Fibroblast of mammary gland (primary cell): Measurements from ENCODE around the gene VPS33A.

ENCODE experiments used
- DNase-seq: peaks from one replicate; pipeline ENCODE4 v3.0.0-alpha.2; 2010; ENCODE audit warnings: low read depth
- H3K4me3 ChIP-seq: 2 replicates; pipeline ENCODE4 v1.5.1; 2011; ENCODE audit warnings: low read depth, mild to moderate bottlenecking, low read length, moderate library complexity; ENCODE audit not compliant: control insufficient read depth
- TF ChIP-seq, protein P1 (sequence below): conservative IDR thresholded peaks from 2 replicates; pipeline ENCODE4 v1.5.1; 2011; ENCODE audit warnings: low read depth, low read length, inconsistent platforms; ENCODE audit not compliant: control insufficient read depth, insufficient read depth

Gene VPS33A

DNA sequence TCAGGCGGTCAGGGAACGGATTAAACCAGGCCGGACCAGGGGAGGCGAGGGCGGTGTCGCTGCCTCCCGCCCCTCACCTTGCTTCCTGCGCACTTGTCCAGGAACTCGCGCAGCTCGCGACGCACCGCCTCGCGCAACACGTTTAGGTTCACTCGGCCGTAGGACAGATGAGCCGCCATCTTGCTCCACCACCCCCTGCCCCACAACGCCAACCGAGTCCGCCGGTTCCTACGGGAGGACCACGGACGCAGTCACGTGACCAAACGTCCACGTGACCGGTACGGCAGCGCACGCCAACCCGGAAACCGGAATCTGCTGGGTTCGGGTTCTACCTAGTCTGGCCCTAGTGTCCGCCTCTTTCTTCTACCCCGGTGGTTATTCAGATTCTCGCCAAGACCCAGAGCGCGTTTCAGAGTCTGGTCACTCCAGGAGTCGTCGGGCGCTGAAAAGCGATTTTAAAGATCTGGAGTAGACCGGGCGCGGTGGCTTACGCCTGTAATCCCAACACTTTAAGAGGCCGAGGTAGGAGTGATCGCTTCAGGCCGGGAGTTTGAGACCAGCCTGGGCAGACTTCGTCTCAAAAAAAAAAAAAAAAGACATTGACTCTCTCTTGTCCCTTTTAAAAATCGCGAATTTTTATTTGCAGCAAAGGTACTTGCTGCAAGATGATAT is at the start of gene VPS33A:
Gene VPS33A (minus strand): TSS at position 265 of the 672 bp plus-strand sequence. CDS start 86 bp downstream, at position 179.
- peak within 1 kb of the TSS; percentile 92 for H3K4me3 ChIP-seq
- peak; percentile 98 for DNase-seq
- TF ChIP-seq, protein P1, sequence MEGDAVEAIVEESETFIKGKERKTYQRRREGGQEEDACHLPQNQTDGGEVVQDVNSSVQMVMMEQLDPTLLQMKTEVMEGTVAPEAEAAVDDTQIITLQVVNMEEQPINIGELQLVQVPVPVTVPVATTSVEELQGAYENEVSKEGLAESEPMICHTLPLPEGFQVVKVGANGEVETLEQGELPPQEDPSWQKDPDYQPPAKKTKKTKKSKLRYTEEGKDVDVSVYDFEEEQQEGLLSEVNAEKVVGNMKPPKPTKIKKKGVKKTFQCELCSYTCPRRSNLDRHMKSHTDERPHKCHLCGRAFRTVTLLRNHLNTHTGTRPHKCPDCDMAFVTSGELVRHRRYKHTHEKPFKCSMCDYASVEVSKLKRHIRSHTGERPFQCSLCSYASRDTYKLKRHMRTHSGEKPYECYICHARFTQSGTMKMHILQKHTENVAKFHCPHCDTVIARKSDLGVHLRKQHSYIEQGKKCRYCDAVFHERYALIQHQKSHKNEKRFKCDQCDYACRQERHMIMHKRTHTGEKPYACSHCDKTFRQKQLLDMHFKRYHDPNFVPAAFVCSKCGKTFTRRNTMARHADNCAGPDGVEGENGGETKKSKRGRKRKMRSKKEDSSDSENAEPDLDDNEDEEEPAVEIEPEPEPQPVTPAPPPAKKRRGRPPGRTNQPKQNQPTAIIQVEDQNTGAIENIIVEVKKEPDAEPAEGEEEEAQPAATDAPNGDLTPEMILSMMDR: no peak

DNA sequence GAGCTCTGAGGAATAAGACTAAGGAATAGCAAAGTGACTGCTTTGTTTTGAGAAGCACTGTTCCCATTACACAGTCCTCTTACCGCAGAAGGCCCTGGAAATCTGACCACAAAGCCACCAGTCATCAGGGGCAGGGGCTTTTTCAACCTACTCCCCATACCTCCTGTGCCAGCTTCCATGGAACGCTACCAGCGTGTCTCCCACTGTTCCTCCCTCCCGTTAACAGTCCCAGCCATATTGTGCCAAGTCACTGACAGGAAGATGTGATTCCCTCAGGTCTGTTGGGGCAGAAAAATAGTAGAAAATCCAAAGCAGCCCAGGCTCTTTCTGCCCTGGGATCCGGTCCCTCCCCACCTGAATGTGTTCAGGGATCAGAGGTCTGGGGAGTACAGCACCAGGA is 46.6 kb upstream of the VPS33A start:
- no peak overlapping the region for H3K4me3 ChIP-seq
- DNase-seq: no peak
- TF ChIP-seq, protein P1: no peak

DNA sequence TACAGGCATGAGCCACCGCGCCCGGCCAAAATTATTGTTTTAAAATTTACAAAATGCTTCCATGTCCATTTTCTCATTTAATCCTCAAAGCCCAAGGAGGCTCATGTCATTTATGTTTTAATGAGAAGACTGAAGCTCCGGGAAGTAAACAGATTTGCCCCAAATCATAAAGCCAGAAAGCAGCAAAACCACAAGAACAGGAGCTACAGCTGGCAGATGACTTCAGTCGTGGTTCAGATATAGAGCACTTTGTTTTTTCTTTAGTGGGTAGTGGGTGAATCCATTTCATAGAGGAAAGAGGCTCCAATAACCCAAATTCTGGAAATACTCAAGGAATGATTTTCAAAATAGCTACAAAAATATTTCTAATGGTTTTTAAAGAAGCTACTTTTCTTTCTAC is 45.4 kb upstream of the VPS33A start:
- no peak for DNase-seq
- TF ChIP-seq, protein P1: no peak
- H3K4me3 ChIP-seq: no peak overlapping the region

DNA sequence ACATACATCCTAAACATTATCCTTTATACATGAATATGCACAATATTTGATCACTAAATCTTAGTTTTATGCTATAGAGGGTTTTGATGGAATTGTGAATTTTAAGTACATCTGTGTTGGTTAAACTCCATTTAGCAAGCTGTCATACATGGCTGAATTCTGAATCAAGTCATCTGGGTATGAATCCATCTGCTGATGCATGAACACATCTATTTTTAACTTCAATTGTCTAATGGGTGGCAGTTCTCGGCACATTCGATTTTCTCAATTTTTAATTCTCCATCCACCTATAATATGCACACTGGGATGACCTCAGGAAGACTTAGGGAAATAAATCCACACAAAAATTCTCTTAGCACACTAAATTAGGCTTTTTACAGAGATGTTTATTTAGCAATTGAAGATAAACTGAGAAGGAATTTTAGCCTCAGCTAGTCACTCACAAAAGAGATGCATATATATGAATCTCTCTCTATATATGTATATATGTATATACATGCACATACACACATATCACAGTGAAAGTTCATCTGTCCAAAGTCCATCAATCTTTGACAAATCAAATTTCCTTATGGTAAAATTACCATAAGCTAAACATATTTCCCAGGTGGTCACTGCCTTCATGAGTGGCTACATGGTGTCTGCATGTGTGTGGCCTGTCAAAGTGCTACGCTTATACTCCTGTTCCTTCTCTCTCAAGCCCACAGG is 44.5 kb upstream of the VPS33A start:
- TF ChIP-seq, protein P1: no peak
- H3K4me3 ChIP-seq: no peak overlapping the region
- DNase-seq: no peak

DNA sequence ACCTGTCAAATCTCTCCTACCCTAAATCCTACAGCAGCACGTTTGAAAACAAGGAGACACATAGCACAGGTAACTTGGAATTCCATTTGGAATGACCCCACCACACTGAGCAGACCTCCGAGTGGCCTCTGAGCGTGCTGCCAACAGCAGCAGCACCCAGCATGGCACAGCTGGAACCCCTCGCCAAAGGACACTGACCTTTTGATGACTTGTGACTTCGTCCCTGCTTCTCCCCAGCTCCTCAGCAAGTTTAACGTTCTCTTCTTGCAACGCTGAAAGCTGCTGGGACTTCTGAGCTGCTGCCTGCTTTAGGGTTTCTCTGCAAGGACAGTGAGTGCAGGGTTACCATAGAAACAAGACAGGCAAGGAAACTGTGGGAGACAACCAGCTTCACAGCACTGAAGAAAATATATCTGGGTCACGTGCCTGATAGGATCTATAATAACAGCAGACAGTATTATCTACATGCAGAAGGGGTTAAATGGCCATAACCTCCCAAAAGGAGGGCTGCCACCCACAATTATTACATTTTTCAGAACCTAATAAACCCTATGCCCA is 43.3 kb upstream of the VPS33A start:
- no peak overlapping the region for H3K4me3 ChIP-seq
- TF ChIP-seq, protein P1: no peak
- DNase-seq: no peak

DNA sequence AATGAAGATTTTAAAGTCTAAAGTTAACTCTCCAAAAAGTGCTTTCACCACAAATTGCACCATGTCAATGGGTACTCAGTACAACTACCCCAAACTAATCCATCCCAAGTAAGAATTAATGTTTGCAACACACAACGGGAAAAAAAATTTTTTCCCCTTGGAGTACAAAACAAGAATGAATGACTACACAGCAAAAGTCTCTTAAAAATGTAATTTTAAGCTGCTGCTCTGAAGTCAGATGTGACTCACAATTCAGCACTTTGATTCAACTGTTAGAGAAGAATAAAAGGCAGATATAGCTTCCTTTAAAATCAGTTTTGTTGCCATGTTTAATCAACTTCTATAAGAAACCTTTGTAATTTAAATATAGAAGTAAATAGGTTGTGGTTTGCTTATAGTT is 42.5 kb upstream of the VPS33A start:
- TF ChIP-seq, protein P1: no peak
- DNase-seq: peak; percentile 6
- H3K4me3 ChIP-seq: no peak overlapping the region
